Activated T-helper 9 cell treated with anti-CD3 and anti-CD28 coated beads, Interleukin-2, amount 50 U/mL, for 16 hours (primary cell): ENCODE results near the gene DENND4C.
"Not testable (repeated sequence)": the region's sequence is repeated elsewhere in the genome, so short reads cannot be mapped to it uniquely, and the experiment has no call there.

ENCODE experiments used
- DNase-seq: peaks from one replicate; pipeline ENCODE4 v3.0.0-alpha.2; 2020; ENCODE audit warnings: low read depth

Gene DENND4C

GRCh38 chr9:19224563-19224962 is 5.9 kb upstream of the DENND4C start:
- DNase-seq, result no peak

DNA sequence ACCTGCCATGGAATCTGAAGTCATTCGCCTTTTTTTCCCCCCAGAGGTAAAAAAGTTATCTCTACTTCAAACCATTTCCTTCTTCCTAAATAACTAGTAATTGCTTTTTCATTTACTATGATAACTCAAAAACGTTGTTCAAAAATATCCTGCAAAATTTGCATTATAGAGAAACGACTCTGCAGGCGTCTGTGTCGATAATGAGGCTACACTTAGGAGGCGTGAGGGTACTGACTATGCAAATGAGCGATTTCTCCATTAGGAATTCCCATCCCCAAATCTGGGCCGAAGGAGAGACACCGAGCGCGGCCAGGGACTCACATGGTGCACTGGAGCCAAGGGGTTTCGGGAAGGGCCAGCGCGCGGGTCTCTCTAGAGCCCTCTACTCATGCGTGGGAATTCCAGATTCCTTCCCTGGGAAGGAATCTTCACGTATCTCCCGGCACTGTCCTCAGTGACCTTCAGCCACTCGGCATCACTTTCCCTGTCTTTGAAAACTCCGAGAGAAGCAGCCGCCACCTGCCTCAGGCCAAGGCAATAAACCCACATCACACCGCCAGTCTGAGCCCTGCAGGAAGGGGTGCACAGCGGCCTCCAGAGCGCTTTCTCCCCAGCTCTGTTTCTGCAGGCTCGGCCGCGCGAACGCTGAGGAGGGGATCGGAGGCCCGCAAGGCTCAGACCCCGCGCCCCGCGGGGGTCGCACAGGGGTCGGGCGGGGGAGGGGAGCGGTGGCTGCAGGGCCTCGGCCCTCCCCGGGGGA is 718 bp upstream of the DENND4C start:
- peak; percentile 61 for DNase-seq

DNA sequence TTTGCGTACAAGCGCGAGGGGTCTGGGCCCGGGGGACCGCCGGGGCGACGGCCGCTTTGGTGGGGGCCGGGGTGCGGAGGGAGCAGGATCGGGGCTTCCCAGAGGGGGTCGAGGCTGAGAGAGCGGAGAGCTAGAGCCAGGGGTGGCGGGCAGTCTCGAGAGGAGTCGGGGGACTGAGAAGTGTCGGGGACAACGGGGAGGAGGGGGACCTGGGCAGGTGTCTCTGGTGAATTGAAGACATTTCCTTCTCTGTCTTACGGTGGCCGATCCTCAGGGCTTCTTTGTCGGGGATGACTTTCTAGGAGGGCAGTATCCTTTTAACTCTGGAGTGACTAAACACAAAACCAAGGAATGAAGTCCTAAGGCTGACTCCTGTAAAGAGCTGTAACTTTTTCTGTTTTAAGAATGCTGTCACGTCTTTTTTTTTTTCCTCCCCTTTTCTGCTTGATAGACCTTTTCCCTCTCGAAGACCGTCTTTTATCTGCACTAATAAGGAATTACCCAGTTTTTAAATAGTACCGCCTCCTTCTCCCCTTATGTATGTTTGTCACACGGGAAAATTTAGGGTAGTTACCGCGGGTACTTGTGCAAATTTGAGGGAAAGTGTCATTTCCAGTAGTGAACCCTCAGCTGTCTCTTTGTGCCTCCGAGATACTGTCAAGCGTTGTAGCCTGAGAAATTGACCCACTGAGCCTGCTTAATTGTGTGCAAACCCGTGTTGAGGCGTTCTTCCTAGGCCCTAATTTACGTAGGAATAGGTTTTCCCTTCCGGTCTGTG is 822 bp downstream of the DENND4C start:
- DNase-seq, result no peak

DNA sequence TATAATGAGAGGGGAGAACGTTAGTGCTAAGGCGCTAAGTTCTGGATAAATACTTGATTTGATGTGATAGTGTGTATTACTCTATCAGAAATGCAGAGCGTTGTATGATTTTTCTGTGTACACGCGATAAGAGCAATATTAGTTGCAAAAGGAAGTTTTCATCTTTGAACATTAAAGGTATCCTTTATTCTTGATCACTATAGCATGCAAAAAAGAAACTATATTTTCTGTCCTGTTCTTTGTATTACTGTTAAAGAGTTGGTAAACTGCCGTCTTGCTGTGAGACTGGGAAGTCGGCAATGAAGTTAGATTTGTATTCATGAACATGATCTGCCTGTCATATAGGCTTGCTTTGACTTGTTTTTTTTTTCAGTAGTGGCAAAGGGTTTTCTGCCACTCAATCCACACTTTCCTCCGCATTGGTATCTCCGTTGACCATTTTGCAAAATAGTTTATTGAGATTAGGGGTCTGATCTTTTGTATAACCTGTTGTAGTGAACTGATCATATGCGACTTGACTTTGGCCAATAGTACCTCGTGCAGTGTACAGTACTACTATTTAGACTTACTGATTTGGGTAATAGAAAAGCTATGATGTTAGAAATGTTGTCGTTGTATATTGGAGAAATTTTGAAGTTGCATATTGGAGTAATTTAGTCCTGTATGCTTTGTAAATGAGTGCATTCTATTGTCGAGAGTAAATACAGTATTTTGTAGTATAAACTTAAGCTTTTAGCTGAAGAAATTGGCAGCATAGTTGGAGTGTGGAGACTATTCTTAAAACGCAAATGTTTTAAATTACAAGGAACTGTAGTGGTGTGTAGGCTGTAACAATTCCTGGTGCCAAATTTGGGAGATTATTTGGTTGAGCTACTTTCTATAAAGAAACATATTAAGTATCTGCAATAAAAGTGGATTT is 1.7 kb downstream of the DENND4C start:
- no peak for DNase-seq

DNA sequence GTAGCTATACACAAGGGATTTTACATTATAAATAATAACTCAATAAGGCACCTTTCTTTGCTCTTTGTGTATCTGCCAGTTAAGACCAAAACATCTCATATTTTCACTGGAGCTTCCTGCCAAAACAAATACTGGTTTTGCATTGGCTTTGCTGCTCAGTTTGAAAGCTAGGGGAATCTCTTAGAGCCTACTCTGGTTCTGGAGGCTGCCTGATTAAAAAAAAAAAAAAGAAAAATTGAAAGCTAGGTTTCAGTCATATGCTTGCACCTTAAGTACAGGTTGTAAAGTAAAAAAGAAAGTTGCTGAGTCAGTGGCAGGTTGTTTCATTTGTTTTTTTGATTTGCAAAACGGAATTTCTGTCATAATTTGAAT is 2.3 kb downstream of the DENND4C start:
- no peak for DNase-seq

DNA sequence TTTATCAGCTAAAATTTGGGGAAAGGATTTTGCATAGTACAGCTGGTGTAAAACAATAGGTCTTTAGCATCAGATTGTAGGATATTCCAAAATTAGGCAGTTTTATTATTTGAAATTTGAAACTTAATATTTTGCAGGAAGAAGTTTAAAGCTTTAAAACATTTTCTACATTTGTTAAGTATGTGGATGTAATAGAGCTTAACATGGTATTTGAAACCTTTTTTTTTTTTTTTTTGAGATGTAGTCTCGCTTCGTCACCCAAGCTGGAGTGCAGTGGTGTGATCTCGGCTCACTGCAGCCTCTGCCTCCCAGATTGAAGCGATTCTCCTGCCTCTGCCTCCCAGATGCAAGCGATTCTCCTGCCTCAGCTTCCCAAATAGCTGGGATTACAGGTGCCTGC is 2.9 kb downstream of the DENND4C start:
- no peak for DNase-seq

DNA sequence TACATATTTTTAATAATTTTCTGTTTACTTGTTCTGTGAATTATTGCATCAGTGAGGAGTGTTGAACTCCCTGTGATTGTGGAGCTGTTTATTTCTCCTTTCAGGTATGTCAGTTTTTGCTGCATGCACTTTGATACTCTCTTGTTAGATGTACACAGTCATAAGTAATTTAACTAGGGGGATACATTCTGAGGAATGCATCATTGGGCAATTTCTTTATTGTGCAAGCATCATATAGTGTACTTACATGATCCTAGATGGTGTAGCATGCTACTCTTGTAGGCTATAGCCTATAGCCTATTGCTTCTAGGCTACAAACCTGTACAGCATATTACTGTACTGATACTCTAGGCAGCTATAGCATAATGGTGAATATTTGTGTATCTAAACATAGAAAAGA is 9.5 kb downstream of the DENND4C start:
- no peak for DNase-seq

DNA sequence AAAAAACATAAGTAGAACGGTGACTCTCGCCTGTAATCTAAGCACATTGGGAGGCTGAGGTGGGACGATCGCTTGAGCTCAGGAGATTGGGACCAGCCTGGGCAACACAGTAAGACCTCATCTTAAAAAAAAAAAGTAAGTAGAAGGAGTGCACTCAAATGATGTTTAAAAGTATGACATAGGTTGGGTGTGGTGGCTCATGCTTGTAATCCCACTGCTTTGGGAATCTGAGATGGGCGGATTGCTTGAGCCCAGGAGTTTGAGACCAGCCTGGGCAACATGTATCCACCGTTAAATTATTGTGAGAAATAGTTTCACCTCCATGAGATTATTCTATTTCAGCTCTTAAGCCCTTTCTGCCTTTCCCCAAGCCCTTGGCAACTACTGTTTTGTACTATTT is 11.2 kb downstream of the DENND4C start:
- no peak for DNase-seq

DNA sequence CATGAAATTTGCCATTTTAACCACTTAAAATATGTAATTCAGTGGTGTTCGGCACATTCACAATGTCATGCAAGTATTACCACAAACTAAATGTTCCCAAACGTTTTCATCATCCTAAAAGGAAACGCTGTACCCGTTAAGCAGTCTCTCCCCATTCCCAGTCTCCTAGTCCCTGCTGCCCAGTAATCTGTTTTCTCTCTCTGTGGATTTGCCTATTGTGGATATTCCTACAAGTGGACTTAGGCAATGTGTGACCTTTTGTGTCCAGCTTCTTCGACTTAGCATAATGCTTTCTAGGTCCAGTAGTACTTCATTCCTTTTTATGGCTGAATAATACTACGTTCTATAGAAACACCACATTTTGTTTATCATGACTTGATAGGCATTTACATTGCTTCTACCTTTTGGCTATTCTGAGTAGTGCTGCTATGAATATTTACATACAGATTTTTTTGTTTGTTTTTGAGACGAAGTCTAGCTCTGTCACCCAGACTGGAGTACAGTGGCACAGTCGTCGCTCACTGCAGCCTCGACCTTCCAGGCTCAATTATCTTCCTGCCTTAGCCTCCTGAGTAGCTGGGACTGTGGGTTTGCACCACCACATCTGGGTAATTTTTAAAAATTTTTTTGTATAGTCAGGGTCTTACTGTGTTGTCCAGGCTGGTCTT is 13.0 kb downstream of the DENND4C start:
- DNase-seq, result no peak

DNA sequence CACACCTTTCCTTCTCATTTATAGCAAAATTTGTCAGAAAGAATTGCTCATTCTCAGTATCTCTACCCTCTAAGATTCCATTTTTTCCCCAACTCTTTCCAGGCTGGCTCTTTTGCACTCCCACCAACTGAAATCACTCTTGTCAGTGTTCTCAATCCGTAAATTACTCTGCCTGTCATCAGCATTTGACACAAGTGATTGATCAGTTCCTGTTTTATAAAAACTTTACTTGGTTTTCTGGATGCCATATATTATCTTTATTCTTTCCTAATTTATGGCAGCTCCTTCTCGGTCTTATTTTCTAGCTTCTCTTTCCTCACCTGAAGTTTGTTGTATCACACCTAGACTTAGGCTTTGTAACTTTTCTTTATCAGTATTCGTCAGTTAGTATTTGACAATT is 16.4 kb downstream of the DENND4C start:
- no peak for DNase-seq

GRCh38 chr9:19247420-19247819 is 16.9 kb downstream of the DENND4C start:
- DNase-seq, result no peak

GRCh38 chr9:19250346-19250745 is 19.9 kb downstream of the DENND4C start:
- DNase-seq, result not testable (repeated sequence)

- not testable (repeated sequence) for DNase-seq
Measured at GRCh38 chr9:19251203-19251602, 20.7 kb downstream of the DENND4C start.

- DNase-seq, result not testable (repeated sequence)
Measured at GRCh38 chr9:19251622-19252021, 21.1 kb downstream of the DENND4C start.

- no peak for DNase-seq
Measured at GRCh38 chr9:19252174-19252884, 21.8 kb downstream of the DENND4C start.

DNA sequence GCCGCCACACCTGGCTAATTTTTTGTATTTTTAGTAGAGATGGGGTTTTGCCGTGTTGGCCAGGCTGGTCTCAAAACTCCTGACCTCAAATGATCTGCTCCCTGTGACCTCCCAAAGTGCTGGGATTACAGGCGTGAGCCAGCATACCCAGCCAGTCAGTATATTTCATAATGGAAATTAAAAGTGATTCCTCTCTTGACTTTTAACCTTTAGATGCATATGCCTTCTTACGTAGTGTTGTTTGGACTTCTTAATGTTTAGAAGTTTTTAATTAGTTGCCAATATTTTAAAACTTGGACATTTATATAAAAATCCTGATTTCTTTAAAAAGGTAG is 22.4 kb downstream of the DENND4C start:
- no peak for DNase-seq

GRCh38 chr9:19255112-19255511 is 24.6 kb downstream of the DENND4C start:
- DNase-seq, result no peak

- DNase-seq, result no peak
Measured at GRCh38 chr9:19255821-19256220, 25.3 kb downstream of the DENND4C start.

- DNase-seq, result not testable (repeated sequence)
Measured at GRCh38 chr9:19259665-19260255, 29.3 kb downstream of the DENND4C start.

- DNase-seq, result not testable (repeated sequence)
Measured at GRCh38 chr9:19265602-19266001, 35.1 kb downstream of the DENND4C start.
